HG03442 (cell line): Measurements from ENCODE around the gene WDR12.
"Not testable (repeated sequence)": the region's sequence is repeated elsewhere in the genome, so short reads cannot be mapped to it uniquely, and the experiment has no call there.

Experiments used
- ATAC-seq: cut with Tn5 transposase; IDR thresholded peaks from one replicate; pipeline ENCODE4 v1.9.1; 2021; ENCODE audit warnings: mild to moderate bottlenecking, moderate library complexity; ENCODE audit not compliant: unreplicated experiment

Gene WDR12

DNA sequence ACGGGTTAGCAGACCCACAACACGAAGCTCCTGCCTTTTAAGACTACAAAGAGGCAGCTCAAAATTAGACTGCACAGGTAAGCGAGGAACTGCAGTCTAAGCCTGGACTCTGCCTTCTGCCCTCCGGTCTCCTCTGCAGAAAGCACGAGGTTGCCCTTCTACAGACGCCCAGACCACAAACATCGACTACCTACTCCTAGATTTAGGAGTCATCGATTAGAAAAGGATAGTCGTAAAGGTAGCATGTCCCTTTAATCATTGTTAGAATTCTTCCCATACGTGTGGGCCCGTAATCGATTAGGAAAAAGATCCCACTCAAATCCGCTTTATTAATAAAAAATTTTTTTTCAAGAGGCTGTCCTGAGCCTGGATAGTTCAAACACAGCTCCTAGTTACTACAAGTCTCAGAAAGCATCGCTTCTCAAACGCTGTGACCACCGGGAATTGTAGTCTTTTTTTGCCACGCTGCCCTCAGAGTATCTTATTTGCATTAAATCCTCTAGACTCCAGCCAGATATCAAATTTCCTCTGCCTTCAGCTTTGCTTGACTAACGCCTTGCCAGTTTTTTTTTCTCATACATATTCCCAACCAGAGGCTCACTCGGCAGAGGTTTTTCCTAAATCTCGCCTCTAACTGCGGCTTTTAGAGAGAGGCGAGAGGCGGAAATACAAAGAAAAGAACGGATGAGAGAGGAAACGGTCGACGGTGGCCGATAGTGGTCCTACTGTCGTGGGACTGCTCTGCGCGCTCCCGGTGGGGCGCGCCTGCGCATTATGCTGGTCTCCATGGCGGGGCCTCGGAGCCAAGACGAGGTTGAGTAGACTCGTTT lies at the start of gene WDR12, which contains the start of gene CARF:
Gene WDR12, minus strand, starts transcription at position 162 of the 830 bp plus-strand sequence. CDS start 197 bp downstream, outside the sequence.
Gene CARF, plus strand, starts transcription at position 764 of the 830 bp plus-strand sequence. CDS start 29,628 bp downstream, outside the sequence.
- ATAC-seq = peak; percentile 77

DNA sequence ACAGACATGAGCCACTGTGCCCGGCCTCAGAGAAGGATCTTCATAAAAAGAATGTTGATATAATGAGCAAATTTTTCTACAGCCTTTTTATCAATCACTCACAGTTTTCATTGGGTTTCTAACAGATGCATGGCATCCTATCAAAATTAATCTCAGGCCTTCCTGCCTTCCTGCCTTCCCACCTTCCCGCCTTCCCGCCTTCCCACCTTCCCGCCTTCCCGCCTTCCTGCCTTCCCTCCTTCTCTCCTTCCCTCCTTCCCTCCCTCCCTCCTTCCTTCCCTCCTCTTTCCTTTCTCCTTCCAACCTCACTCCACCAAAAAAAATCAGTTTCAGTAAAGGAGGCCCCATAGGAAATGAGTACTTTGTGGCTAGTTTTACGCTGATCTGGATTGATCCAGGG lies 49.1 kb upstream of the WDR12 start:
- ATAC-seq = no peak

GRCh38 chr2:202950592-202950991 lies 39.1 kb upstream of the WDR12 start:
- no peak for ATAC-seq

GRCh38 chr2:202949333-202949732 lies 37.9 kb upstream of the WDR12 start:
- not testable (repeated sequence) for ATAC-seq

GRCh38 chr2:202945497-202945896 lies 34.0 kb upstream of the WDR12 start:
- no peak for ATAC-seq

- ATAC-seq = no peak
Observed at GRCh38 chr2:202944816-202945215, 33.3 kb upstream of the WDR12 start.

GRCh38 chr2:202944408-202944807 lies 32.9 kb upstream of the WDR12 start:
- no peak for ATAC-seq

DNA sequence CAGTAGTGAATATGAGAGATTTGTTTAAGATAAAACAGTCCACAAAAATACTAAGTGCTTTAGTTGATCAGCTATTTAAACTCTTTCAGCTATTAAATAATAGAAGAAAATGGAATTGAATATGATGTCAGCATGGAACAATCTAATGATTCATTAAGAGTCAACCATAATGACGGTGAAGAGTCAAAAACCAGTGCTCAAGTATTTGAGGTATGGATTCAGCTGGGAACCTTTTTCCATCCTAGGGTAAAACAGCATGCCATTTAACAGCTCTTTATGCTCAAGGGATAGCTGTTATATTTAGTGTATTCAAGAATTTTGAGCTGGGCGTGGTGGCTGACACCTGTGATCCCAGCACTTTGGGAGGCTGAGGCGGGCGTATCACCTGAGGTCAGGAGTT lies 30.3 kb upstream of the WDR12 start:
- ATAC-seq = no peak

GRCh38 chr2:202938960-202939359 lies 27.5 kb upstream of the WDR12 start:
- ATAC-seq = no peak

- ATAC-seq = no peak
Observed at GRCh38 chr2:202934456-202934855, 23.0 kb upstream of the WDR12 start.

DNA sequence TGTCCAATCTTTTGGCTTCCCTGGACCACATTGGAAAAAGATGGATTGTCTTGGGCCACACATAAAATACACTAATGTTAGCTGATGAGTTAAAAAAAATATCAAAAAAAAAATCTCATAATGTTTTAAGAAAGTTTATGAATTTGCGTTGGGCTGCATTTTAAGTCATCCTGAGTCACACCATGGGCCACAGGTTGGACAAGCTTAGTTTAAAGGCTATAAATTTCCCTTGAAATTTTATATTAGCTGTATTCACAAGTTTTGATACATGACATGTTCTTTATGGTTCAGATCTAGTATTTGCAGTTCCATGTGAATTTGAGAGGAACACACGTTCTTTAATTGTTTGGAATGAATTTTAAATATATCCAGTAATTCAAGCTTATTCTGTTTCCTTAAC lies 22.5 kb upstream of the WDR12 start:
- ATAC-seq = no peak

GRCh38 chr2:202933139-202933510 lies 21.7 kb upstream of the WDR12 start:
- no peak for ATAC-seq

GRCh38 chr2:202932425-202933138 lies 21.1 kb upstream of the WDR12 start:
- ATAC-seq = no peak

DNA sequence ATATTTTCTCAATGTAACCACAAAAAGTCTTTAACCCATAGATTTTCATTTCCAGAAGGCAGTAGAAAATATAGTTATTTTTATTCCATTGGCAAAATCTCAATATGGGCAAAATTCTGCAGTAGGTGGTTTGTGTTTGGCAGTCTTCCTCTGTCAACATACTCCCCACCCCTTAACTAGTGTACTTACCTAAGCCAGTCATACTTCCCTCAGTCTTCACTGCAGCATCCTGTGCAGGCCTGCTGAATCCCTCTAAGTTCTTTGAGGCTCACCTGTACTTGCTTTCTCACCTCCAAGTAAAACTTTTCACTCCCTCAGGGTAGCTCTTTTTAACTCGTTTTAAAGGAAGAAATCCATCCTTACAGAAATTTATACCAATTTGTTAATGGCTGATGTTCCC lies 7.4 kb upstream of the WDR12 start:
- ATAC-seq = no peak

GRCh38 chr2:202912342-202913201 lies 1.1 kb upstream of the WDR12 start:
- peak; percentile 61 for ATAC-seq

- ATAC-seq = peak; percentile 6
Observed at GRCh38 chr2:202911203-202911511, 316 bp downstream of the WDR12 start.

DNA sequence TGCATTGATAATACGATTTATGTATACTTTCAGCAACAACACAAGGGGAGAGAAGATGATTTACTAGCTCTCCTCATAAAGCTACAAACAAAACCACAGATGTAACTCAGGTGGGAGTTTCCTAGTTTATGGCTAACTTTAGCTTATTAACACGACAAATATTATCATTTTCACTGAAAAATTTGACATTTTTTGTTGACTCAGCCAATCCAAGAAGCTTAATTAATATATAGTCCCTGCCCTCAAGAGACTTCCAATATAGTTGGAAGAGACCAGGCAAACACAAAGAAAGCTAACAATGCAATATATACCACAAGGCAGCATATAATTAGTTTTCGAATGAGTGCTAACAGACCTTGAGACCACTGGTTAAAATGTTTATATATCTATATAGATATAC lies 775 bp downstream of the WDR12 start:
- ATAC-seq = no peak

DNA sequence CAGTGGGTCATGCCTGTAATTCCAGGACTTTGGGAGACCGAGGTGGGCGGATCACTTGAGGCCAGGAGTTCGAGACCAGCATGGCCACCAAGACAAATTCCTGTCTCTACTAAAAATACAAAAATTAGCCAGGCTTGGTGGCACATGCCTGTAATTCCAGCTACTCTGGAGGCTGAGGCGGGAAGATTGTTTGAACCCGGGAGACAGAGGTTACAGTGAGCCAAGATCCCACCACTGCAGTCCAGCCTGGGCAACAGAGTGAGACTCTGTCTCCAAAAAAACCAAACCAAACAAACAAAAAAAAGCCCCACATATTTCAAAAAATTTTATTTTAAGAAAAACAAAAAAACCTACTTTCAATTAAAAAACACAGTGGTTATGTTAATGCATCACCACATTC lies 1.2 kb downstream of the WDR12 start:
- ATAC-seq = not testable (repeated sequence)

GRCh38 chr2:202909394-202910192 lies 1.9 kb downstream of the WDR12 start:
- no peak for ATAC-seq

GRCh38 chr2:202908186-202908585 lies 3.3 kb downstream of the WDR12 start:
- no peak for ATAC-seq
